GM13977 (cell line): Measurements from ENCODE around the gene RAPGEFL1.
"Not testable (repeated sequence)": the region's sequence is repeated elsewhere in the genome, so short reads cannot be mapped to it uniquely, and the experiment has no call there.

Experiments
- DNase-seq: peaks from one replicate; pipeline ENCODE4 v3.0.0; 2012; ENCODE audit warnings: low spot score
- CTCF ChIP-seq: IDR thresholded peaks from 2 replicates; pipeline ENCODE4 v1.5.1; 2012; ENCODE audit warnings: mild to moderate bottlenecking, control low read depth; ENCODE audit not compliant: insufficient read depth; ENCODE audit errors: extremely low read depth, missing control alignments
- in situ Hi-C: fragments of 300-500 bp; cut with MboI; formaldehyde crosslinking; loops from one replicate; pipeline ENCODE4 v1.12.0; 2022; ENCODE audit warnings: low sequenced_read_pairs, low pct_unique_long_range_greater_than_20kb, mixed read lengths, inconsistent platforms; ENCODE audit not compliant: unreplicated experiment

The RAPGEFL1 gene

GRCh38 chr17:40177275-40177874 is at the start of gene RAPGEFL1:
RAPGEFL1 (plus strand) TSS chr17:40177470; CDS start chr17:40177862, 392 bp downstream.
- DNase-seq: peak; percentile 93
- in situ Hi-C loops: no loop called here
- TF ChIP-seq CTCF: no peak

DNA sequence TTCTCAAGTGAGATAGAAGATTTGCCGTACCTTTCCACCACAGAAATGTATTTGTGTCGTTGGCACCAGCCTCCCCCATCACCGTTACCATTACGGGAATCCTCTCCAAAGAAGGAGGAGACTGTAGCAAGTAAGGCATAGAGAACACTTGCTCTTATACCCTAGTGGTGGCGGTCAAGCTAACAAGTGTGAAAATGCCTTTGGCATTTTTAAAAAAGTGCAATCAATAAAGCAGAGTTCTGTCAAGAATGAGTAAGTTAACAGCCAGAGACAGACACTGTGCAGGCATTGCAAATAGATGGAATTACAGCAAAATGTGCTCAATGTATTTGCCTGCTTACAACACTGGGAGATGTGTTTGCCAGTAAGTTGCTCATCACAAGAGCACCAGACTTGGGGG is 47.8 kb upstream of the RAPGEFL1 start:
- no peak for TF ChIP-seq CTCF
- no peak for DNase-seq
- in situ Hi-C loops: no loop called here

GRCh38 chr17:40130352-40131042 is 46.8 kb upstream of the RAPGEFL1 start:
- in situ Hi-C loops: no loop called here
- DNase-seq: no peak
- TF ChIP-seq CTCF: no peak

GRCh38 chr17:40134184-40134583 is 43.1 kb upstream of the RAPGEFL1 start:
- no peak for TF ChIP-seq CTCF
- in situ Hi-C loops: no loop called here

GRCh38 chr17:40135817-40136216 is 41.5 kb upstream of the RAPGEFL1 start:
- in situ Hi-C loops: no loop called here
- DNase-seq: no peak
- no peak for TF ChIP-seq CTCF

More at GRCh38 chr17:40134184-40134583, 43.1 kb upstream of the RAPGEFL1 start:
- no peak for DNase-seq

DNA sequence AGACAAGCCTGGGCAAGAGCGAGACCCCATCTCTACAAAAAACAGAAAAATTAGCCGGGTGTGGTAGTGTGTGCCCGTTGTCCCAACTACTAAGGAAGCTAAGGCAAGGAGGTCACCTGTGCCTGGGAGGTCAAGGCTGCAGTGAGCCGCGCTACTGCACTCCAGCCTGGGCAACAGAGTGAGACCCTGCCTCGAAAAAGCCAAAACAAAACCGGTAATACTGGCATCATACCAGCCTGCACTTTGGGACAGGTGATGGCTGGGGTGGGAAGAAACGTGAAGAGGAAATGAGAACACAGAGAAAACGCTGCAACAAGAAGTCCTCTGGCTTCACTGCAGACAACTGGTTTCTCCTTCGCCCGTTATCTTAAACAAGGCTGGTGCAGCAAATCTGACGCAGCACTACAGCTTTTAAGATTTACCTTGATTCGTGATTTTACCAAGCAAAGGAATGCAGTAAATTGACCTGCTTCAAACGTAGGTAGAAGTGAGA is 37.7 kb upstream of the RAPGEFL1 start:
- in situ Hi-C loops: no loop called here
- no peak for TF ChIP-seq CTCF
- no peak for DNase-seq

DNA sequence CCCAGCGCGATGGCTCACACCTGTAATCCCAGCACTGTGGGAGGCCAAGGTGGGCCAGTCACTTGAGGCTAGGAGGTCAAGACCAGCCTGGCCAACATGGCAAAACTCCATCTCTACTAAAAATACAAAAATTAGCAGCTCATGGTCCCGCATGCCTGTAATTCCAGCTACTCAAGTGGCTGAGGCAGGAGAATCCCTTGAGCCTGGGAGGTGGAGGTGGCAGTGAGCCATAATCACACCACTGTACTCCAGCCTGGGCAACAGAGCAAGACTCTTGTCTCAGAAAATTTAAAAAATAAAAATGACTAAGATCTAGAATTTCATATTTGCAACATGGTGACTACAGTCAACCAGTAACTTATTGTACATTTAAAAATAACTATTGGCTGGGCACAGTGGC is 34.1 kb upstream of the RAPGEFL1 start:
- in situ Hi-C loops, DNase-seq: not testable (repeated sequence)
